Stimulated activated CD8-positive, alpha-beta memory T cell treated with anti-CD3 and anti-CD28 coated beads, Interleukin-15, amount 100 ng/mL, for 1 hour (primary cell): ENCODE results near the gene NNAT.
"Not testable (repeated sequence)": the region's sequence is repeated elsewhere in the genome, so short reads cannot be mapped to it uniquely, and the experiment has no call there.

Experiments used
- DNase-seq: peaks from one replicate; pipeline ENCODE4 v3.0.0-alpha.2; 2020; ENCODE audit warnings: low read depth

Gene NNAT

DNA sequence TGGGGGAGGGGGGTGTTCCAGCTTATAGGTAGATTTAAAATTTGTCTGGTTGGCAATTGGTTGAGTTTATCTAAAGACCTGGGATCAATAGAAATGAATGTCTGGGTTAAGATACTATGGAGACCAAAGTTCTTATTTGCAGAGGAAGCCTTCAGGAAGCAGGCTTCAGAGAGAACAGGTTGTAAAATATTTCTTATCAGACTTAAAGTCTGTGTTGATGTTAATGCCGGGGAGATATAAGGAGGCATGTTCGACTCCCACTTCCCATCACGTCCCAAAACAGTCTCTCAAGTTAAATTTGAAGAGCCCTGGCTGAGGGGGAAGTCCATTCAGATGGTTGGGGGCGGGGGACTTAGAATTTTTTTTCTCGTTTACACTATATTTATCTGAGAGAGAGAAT is 19.0 kb downstream of the NNAT start:
- no peak for DNase-seq

DNA sequence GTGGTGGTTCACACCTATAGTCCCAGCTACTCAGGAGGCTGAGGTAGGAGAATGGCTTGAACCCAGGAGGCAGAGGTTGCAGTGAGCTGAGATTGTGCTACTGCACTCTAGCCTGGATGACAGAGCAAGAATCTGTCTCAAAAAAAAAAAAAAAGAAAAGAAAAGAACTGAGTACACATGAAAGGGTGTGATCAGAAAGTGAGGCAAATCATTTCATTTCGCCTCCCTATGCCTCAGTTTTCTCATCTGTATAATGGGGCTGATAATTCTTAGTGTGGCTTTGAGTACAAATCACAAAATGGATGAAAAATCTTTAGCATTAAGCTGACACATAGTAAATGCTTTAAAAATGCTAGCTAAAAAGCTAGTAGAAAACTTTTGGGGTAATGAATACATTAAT is 19.8 kb downstream of the NNAT start:
- DNase-seq: not testable (repeated sequence)

DNA sequence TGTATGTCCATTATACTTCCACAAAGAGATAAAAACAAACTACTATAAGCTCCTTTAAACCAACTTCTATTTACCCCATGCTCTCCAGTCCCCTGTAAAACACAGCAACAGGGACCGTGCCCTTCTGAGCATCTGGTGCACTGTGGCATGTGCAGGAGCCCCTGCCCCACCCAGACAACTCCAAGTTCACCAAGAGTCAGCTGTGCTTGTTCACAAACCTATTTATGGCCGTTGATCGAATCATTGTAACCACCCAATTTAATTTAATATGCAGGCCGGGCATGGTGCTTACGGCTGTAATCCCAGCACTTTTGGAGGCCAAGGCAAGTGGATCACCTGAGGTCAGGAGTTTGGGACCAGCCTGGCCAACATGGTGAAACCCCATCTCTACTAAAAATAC is 20.3 kb downstream of the NNAT start:
- no peak for DNase-seq

DNA sequence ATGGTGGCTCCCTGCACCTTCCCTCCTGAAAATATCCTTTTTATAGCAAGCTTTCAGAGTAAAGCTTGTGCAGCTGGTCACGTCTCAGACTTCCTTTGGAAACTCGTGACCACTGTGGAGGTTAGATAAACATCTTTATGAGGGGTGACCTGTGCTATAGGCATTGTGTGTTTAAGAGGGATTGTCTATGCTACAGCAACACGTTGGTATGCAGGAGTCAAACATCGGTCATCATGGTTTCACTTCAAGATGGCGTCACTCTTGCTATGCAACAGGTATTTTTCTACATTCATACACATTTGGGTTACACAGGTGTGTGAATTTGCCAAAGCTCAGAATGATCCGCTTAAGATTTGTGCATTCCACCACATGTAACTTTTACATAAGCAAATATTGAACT is 21.2 kb downstream of the NNAT start:
- no peak for DNase-seq

DNA sequence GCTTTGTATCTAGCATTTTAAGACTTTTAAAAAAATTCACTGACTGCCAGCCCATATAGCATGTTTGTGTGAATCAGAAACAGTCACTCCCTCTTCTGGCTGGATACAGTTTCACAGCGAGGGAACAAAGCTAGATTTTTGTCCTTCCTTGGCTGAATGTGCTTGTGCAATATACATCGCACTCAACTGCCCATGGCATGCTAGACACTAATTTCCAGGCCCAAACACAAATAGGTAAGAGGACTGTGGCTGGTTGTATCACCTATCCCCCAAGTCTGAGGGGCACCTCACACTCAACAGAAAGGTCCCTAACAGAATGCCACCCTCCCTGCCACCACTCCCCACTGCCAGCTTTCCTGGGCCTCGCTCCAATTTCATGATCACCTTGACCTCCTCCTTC is 22.8 kb downstream of the NNAT start:
- DNase-seq: no peak

DNA sequence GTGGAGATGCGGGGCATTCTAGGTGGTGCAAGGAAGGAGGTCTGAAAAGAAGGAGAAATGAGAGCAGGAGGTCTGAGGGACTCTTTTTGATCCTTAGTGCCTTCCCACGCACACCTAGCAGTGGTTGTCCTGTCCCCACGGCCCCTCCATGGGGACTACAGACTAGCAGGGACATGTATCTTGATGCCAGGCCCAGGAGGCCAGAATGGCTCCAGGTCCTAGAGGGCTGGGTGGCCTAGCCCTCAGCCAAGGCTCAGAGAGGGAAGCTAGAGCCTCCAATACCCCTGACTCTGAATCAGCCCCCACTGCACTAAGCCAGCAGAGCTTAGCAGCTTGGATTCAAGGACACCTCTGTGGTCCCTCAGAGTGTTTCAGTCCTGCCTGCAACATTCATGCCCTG is 23.3 kb downstream of the NNAT start:
- no peak for DNase-seq

DNA sequence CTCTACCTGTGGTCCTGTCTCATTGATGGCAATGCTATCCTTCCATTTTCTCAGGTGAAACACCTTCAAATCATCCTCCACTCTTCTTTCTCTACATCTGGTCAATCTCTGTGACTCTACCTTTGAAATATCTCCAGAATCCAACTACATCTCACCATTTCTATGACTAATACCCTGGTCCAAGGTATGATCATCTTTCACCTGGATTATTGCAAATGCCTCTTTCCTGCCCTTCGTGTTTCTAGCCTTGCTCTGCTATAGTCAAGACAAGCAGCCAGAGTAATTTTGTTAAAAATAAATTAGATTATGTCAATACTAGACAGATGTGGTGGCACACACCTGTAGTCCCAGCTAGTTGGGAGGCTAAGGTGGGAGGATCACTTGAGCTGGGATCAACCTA is 24.5 kb downstream of the NNAT start:
- DNase-seq: no peak

DNA sequence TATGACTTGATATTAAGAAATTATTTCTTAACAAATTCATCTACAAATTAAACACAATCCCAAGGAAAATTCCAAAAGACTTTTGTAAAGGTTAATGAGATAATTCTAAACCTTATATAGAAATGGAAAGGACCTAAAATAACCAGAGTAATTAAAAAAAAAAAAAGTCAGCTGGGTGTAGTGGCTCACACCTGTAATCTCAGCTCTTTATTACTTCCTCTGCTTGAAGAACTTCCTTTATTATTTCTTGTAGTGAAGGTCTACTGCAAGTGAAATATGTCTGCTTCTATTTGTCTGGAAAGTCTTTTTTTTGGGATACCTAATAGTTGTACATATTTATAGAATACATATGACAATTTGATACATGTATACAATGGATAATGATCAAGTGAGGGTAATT is 26.9 kb downstream of the NNAT start:
- no peak for DNase-seq

DNA sequence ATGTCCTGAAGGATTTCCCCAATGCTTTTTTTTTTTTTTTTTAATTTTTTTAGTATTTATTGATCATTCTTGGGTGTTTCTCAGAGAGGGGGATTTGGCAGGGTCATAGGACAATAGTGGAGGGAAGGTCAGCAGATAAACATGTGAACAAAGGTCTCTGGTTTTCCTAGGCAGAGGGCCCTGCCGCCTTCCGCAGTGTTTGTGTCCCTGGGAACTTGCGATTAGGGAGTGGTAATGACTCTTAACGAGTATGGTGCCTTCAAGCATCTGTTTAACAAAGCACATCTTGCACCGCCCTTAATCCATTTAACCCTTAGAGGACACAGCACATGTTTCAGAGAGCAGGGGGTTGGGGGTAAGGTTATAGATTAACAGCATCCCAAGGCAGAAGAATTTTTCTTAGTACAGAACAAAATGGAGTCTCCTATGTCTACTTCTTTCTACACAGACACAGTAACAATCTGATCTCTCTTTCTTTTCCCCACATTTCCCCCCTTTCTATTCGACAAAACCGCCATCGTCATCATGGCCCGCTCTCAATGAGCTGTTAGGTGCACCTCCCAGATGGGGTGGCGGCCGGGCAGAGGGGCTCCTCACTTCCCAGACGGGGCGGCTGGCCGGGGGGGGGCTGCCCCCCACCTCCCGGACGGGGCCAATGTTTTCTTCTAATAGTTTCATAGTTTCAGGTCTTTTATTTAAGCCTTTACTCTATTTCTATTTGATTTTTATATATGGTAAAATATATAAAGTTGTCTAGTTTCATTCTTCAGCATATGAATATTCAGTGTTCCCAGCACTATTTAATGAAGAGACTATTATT is 29.3 kb downstream of the NNAT start:
- not testable (repeated sequence) for DNase-seq

DNA sequence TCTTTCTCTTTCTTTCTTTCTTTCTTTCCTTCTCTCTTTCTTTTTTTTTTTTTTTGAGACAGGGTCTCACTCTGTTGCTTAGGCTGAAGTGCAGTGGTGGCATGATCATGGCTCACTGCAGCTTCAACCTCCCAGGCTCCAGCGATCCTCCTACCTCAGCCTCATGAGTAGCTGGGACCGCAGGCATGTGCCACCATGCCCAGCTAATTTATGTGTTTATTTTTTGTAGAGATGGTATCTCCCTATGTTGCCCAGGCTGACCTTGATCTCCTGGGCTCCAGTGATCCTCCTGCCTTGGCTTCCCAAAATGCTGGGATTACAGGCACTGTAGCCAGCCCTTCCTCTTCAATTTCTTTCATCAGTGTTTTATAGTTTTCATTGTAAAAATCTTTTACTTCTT is 30.6 kb downstream of the NNAT start:
- DNase-seq: not testable (repeated sequence)

DNA sequence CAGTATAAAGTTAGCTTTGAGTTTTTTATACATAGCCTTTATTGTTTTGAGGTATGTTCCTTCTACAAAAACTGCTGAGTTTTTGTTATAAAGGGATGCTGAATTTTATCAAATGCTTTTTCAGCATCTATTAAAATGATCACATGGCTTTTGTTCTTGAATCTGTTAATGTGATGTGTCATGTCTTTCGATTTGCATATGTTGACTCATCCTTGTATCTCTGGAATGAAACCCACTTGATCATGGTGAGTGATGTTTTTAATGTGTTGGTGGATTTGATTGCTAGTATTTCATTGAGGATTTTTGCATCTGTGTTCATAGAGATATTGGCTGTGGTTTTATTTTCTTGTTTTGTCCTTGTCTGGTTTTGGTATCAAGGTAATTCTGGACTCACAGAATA is 31.4 kb downstream of the NNAT start:
- DNase-seq: no peak

DNA sequence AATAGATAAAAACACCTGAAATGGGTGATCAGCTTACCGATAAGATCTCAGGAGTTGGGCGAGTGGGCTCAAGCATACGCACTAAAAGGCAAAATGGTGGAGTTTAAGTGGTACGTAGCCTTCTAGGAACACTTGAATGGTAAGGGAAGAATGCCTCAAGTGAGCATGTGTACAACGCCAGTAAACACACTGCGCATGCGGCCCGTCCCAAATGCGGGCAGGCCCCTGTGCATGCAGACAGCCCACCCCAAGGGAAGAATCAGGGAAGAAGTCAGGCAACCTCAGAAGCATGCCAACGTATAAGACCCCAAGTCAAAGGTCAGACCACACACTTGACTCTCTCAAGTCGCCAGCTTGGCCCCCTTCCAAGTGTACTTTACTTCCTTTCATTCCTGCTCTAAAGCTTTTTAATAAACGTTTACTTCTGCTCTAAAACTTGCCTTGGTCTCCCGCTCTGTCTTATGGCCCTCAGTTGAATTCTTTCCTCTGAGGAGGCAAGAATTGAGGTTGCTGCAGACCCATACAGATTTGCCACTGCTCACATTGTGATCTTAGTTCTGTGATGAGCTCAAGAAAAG is 33.8 kb downstream of the NNAT start:
- not testable (repeated sequence) for DNase-seq

DNA sequence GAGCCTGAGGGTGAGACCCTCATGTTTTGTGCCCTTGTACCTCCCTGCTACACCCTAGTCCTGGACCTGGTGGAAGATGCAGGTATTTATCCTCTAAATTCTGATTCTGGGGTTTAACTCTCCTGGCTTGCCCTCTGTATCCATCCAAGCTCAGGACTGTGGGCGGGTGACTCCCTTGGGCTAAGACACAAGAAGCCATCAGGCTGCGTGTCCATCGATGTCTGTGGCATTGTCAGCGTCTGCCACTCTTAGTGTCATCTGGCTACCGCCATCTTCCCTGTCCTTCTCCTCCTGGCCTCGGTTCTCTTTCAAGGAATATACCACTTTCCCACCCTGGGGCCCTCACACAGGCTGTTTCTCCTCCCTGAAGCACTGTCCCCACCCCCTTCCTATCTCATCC is 35.5 kb downstream of the NNAT start:
- no peak for DNase-seq

DNA sequence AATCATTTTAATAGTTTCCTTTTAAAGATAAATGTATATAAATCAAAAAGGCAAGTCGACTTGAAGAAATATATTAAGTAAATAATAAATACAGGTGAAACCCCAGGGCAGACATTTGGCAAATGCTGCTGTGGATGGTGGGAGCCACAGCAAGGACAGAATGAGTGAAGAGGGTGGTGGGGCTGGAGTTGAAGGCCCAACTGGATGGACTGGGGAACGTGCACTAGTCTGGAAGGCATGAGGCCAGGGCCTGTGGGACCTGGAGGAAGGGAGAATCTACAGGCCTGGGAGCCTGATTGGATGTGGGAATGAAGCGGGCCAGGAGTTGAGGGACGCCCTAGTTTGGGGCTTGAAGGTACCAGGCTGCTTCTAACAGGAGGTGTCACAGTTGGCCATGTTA is 37.3 kb downstream of the NNAT start:
- no peak for DNase-seq

DNA sequence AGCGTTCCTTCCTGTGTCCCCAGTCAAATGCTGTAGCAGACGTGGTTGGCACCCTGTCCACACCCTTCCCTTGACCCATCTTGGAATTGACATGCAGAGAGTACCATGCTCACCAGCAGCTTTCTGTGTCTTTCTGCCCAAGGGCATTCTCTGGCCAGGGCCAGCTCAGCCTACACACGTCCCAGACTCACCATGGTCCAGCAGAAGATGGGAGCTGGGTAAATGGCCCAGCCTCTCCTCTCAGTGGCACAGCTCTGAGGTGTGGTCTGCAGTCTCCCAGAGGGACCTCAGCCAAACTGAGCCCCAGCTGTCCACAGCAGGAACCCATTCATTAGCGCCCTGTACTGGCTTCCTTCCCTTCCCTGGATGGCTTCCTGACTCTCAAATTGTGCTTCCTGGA is 37.7 kb downstream of the NNAT start:
- DNase-seq: no peak

DNA sequence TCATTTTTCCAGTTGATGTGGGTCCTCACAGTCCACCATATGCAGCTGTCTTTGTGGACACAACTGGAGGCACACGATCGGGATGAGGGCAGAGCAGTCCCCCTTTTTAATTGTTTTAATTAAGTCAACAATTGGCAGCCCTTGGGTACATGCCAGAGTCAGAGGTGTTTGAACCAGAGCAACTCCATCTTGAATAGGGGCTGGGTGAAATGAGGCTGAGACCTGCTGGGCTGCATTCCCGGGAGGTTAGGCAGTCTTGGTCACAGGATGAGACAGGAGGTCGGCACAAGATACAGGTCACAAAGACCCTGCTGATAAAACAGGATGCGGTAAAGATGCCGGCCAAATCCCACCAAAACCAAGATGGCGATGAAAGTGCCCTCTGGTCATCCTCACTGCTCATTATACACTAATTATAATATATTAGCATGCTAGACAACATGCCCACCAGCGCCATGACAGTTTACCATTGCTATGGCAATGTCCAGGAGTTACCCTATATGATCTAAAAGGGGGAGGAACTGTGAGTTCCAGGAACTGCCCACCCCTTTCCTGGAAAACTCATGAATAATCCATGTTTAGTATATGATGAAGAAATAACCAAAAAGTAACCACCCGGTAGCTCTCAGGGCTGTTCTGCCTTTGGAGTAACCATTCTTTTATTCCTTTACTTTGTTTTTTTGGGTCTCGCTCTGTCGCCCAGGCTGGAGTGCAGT is 38.4 kb downstream of the NNAT start:
- no peak for DNase-seq

DNA sequence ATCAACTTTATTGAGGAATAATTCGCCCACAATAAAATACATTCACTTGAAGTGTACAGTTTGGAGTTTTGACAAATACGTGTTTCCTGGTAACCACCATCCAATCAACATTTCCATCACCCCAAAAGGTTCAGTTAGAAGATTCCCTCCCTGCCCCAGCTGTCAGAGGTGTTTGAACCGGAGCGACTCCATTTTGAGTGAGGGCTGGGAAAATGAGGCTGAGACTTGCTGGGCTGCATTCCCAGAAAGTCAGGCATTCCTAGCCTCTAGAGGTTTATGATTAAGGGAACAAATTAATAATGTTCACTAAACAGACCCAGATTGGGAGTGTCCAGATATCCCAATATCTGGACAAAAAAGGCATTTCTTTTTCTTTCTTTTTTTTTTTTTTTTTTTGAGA is 39.6 kb downstream of the NNAT start:
- DNase-seq: no peak

DNA sequence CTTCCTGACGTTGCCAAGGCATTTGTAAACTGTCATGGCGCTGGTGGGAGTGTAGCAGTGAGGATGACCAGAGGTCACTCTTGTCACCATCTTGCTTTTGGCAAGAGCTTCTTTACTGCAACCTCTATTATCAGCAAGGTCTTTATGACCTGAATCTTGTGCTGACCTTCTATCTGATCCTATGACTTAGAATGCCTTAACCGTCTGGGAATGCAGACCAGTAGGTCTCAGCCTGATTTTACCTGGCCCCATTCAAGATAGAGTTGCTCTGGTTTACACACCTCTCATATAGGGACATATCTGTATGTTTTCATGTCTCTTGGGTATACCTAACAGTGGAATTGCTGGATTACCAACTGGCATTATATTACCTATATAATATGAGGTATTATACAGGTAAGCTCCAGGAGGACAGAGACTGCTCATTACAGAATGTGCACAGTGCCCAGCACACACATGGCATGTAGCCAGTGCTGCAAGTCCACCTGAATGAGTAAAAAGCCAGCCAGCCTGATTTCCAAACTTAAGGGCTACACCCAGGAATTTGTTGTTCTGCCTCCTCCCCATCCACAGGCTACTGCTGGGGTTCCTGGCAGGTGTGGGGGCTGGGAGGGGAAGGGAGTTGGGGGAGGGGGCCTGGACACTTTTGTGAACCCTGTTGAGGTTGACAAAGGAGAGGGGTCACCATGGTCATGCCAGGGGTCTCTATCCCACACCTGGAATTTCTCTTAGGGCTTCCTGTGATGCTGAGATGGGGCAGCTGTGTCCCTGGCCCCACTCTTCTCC is 41.8 kb downstream of the NNAT start:
- DNase-seq: no peak

DNA sequence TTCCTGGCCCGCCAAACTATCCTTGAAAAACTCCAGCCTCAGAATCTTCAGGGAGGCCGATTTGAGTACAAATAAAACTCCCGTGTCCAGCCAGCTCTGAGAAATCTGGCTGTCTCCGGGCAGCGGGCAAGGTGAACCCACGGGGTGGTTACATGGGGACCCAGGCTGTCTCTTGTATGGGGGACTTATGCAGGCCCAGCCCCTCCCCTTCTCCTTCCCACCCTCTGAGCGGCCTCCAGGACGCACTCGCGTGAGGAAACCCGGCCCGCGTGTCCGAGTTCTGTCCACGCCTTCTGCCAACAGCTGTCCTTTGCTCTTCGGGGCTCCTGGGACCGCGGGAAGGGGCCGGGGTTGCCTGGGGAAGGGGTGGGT is 43.0 kb downstream of the NNAT start:
- no peak for DNase-seq

DNA sequence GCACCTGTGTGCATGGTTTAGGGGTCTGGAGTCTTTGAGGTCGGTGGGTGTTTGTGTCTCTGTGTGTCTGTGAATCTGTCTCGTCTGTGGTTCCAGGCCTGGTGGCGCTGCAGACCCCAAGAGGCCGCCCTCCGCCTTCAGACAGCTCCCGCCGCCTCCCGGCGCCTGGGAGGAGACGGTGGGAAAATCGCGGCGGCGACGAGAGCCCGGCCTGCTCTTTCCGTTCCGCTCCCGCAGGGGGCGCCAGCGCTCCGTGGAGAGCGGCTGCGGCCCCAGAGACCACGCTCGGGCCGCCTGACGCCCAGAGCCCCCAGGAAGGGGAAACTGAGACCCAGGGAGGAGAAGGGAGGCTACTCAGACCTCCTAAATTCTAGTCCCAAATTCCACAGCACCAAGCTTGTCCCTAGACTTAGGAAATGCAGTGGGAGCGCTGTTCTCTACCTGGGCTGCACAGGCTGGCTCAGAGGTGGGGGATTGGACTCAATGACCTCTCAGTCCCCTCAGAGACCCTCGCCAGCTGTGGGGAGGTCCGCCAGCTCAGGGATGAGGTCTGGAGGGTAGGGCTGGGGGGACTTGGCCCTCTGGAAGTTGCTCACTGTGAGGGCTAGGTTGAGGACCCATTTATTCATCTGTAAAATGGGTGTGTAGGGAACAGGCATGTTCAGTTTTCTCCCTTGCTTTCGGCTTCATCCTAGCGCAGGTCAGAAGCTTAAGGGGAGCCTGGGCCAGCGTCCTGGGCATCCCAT is 43.5 kb downstream of the NNAT start:
- DNase-seq: no peak

DNA sequence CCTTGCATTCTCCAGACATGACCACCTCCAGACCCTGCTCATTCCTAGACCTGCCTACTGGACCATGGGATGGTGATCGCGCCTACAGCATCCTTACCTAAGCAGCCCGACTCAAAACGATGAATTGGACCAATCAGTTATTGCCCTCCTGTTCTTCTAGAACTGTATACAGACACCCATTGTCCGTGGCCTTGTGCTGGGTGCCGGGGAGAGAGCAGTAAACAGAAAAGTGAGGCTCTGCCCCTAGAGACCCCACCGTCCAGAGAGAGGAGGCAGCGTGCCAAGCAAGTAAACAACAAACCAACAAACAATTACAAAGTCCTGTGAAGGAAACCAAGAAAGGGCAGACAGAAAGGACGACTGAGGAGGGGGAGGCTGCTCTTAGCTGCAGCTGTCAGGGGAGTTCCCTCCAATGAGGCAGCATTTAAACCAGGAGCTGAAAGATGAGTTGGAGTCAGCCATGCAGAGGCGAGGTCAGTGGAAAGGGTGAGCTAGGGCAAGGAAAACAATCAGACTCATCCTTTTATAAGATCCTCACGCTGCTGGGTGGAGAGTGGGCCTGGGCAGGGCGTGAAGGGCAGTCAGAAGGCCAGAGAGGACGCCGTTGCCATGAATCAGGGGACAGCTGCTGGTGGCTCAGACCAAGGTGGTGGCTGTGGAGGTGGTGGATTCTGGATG is 44.2 kb downstream of the NNAT start:
- no peak for DNase-seq
